Stimulated activated CD4-positive, alpha-beta T cell treated with anti-CD3 and anti-CD28 coated beads, Interleukin-1b, Interleukin-23, amount 100 ng/mL, for 1 hour (primary cell): ENCODE data around the gene DPPA4.
"Not testable (repeated sequence)": the region's sequence is repeated elsewhere in the genome, so short reads cannot be mapped to it uniquely, and the experiment has no call there.

Source experiments
- DNase-seq, 2 donors: peaks; one replicate each; pipeline ENCODE4 v3.0.0-alpha.2; 2020; ENCODE audit warnings: low read depth in 2 of 2

DPPA4 gene, protein sequence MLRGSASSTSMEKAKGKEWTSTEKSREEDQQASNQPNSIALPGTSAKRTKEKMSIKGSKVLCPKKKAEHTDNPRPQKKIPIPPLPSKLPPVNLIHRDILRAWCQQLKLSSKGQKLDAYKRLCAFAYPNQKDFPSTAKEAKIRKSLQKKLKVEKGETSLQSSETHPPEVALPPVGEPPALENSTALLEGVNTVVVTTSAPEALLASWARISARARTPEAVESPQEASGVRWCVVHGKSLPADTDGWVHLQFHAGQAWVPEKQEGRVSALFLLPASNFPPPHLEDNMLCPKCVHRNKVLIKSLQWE

GRCh38 chr3:109337393-109337792, at the start of gene DPPA4:
DPPA4 (minus strand) TSS chr3:109337546; CDS start chr3:109337517, 29 bp downstream.
- no peak for DNase-seq

DNA sequence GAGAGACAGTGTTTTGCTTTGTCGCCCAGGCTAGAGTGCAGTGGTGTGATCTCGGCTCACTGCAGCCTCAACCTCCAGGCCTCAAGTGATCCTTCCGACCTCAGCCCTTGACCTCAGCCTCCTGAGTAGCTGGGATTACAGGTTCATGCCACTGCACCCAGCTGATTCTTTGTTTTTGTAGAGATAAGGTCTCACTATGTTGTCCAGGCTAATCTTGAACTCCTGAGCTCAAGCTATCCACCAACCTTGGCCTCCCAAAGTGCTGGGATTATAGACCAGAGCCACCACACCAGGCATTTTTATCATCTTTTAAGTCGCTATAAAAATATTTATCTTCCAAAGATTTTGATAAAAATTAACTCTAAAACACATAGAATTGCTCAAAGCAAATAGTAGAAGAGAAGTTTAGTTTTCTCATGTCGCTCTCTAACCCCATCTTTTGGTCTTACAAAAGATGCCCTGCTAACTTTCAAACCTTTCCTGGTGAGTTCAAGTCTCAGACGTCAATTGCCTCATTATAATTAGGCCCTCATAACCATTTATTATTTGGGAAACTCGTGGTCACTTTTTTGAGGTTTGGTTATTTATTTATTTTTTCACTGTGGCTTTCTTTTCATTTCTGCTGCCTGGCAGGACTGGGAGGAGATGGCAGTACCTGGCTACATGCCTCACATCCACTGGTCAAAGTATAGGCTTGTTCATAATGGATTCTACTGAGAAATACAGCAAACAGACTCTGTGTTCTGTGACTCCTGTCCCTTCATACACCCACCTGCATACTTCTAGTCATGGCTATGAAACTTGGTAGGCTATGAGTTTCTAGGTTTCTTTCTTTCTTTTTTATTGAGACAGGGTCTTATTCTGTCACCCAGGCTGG, 48.3 kb upstream of the DPPA4 start:
- DNase-seq = no peak

- DNase-seq = no peak
Measured at GRCh38 chr3:109384164-109384563, 46.8 kb upstream of the DPPA4 start.

GRCh38 chr3:109382588-109382987, 45.2 kb upstream of the DPPA4 start:
- no peak for DNase-seq

DNA sequence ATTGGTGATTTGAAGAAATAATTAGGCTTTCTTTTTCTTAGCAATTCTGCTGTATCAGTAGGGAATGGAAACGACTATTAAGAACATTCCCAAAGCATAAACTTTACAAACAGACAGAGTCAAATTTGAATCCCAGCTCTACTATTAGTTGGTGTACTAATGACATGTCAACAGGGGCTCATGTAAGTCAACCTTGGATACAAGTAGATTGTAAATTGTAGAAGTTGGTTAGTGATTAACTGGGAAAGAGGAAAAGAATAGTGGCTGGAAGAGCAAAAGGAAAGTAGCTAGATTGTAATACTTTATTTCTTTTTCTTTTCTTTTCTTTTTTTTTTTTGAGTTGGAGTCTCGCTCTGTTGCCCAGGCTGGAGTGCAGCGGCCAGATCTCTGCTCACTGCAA, 38.6 kb upstream of the DPPA4 start:
- DNase-seq = no peak

DNA sequence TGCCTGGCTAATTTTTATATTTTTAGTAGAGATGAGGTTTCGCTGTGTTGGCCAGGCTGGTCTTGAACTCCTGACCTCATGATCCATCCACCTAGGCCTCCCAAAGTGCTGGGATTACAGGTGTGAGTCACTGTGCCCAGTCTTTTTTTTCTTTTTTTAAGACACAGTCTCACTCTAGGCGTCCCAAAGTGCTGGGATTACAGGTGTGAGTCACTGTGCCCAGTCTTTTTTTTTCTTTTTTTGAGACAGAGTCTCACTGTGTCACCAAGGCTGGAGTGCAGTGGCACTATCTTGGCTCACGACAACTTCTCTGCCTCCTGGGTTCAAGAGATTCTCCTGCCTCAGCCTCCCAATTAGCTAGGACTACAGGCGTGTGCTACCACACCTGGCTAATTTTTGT, 37.1 kb upstream of the DPPA4 start:
- not testable (repeated sequence) for DNase-seq

GRCh38 chr3:109373933-109374332, 36.6 kb upstream of the DPPA4 start:
- DNase-seq = no peak

- DNase-seq = no peak
Measured at GRCh38 chr3:109372639-109373038, 35.3 kb upstream of the DPPA4 start.

- DNase-seq = no peak
Measured at GRCh38 chr3:109369510-109369909, 32.2 kb upstream of the DPPA4 start.

DNA sequence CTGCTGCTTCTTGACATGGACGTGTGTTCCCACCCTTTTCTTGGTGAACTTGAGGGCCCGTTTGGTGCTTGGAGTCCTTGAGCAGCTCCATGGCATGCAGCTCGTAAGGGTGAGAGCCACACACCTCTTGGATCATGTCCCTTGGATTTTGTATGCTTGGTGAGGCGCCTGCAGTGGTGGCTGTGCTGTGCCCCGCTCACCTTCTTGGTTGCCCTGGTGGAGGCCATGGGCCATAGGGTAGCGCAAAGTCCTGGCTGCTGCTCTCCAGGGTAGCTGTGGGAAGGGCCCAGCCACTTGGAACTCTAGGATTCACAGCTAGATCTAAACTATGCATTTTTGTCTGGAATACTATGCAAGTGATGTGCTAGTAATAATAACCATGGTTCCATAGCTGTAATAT, 26.7 kb upstream of the DPPA4 start:
- no peak for DNase-seq

DNA sequence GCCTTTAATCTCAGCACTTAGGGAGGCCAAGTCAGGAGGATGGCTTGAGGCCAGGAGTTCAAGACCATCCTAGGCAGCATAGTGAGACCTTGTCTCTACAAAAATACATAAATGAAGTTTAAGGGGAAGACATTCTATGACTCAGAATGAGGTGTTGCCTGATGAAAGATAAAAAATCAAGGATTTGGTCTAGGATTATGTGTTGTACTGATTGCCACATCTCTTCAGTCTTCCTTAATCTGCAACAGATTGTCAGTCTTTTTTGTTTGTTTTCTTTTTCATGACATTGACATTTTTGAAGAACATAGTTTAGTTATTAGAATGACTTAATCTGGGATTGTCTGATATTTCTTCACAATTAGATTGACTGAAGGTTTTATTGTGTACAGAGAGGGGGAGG, 26.3 kb upstream of the DPPA4 start:
- DNase-seq = no peak

- no peak for DNase-seq
Measured at GRCh38 chr3:109362823-109363222, 25.5 kb upstream of the DPPA4 start.

DNA sequence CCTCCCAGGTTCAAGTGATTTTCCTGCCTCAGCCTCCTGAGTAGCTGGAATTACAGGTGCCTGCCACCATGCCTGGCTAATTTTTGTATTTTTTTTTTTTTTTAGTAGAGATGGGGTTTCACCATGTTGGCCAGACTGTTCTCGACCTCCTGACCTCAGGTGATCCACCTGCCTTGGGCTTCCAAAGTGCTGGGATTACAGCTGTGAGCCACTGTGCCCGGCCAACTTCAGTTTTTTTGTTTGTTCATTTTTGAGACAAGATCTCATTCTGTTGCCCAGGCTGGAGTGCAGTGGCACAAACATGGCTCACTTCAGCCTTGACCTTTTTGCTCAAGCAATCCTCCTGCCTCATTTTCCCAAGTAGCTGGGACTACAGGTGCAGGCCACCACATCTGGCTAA, 21.5 kb upstream of the DPPA4 start:
- DNase-seq = not testable (repeated sequence)

GRCh38 chr3:109356442-109357155, 19.3 kb upstream of the DPPA4 start:
- no peak for DNase-seq

DNA sequence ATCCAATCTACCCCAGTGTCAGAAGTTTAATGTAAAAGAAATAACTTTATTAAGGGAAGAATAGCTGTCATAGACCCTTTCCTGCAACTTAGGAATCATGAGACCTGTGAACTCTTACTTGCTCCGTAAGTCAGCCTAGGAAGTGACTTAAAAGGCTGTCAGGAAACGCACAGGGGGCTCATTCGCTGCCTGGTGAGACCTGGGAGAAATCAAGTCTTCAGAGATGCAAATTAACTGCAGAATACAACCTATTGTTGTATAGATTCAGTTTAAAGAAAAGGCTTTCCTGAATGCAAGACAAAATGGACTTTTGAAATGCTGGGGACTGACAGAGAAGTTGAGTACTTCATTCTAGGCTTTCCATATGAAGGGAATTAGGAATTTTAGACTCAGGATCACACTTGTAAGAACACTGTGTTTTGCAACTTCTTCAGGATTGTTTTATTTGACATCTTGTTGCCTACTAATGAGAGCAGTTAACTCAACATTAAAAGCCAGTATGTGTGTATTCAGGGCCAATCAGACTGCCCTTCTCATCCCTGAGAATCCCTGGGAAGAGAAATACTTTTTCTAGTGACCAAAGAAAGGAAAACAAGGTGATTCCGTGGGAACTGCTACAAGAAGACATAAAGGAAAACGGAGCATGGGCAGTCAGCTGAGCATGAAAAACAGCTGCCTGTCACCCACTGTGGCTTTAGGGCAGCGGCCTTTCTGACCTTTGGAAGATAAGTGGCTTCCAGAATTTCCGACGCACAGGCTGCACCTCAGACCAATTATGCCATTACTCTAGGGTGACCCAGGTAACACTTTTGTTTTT, 18.5 kb upstream of the DPPA4 start:
- no peak for DNase-seq

GRCh38 chr3:109353057-109353456, 15.7 kb upstream of the DPPA4 start:
- DNase-seq = no peak

- DNase-seq = no peak
Measured at GRCh38 chr3:109351231-109351630, 13.9 kb upstream of the DPPA4 start.

- DNase-seq = no peak
Measured at GRCh38 chr3:109346770-109347295, 9.5 kb upstream of the DPPA4 start.

- DNase-seq = no peak
Measured at GRCh38 chr3:109346099-109346498, 8.8 kb upstream of the DPPA4 start.

DNA sequence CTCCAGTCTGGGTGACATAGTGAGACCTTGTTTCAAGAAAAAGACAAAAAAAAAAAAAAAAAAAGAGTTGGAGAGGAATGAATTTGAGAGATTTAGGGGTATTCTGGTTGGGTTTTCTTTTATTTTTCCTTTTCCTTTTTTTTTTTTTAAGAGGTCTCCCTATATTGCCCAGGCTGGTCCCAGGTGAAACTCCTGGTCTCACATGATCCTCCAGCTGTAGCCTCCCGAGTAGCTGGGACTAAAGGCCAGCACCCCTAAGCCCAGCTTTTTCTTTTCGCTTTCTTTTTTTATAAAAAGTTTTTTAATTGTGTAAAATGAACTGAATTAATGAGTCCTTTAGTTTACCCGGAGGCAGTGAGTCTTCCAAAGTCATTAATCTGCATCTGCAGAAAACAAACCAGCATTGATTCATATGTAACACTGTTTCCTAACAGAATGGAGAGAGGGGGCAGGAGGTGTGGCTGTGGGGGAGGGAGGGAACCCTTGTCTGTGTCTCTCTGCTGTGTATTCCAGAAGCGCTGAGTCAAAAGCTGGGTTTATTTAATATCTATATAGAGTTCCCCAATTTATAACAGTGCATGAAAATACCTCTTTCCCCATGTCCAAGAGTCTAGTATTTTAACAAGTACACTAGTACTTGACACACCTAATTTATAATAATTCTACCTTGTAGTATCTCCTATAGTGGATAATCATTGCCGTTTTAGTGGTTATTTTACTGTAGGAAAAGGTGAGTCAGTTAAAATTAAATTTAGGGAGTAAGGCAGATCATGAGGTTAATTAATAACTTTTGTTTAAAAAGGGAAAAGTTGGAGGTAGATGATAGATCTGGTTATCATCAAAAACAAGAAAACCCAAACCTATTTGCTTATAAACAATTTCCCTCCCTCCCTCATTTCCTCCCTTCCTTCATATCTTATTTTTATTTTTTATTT, 2.6 kb upstream of the DPPA4 start:
- no peak for DNase-seq
